GM10248 (cell line): Measurements from ENCODE around the gene TCEA3.

Experiments
- CTCF ChIA-PET: fragments of 300-600 bp; sonication (Branson Sonifier 250); formaldehyde crosslinking; extraction: SDS; loops from one replicate; lab custom pipeline; 2021; ENCODE audit warnings: antibody characterized with exemption; lab: Yijun Ruan, JAX
- POLR2A ChIA-PET: fragments of 350-650 bp; sonication (Branson Sonifier 250); formaldehyde crosslinking; extraction: SDS; loops from one replicate; lab custom pipeline; 2020; ENCODE audit warnings: antibody characterized with exemption; lab: Yijun Ruan, JAX
- DNase-seq: peaks from one replicate; pipeline ENCODE4 v3.0.0; 2012; ENCODE audit errors: extremely low spot score
- CTCF ChIP-seq: IDR thresholded peaks from 2 replicates; pipeline ENCODE4 v1.5.1; 2012; ENCODE audit warnings: mild to moderate bottlenecking, low read depth; ENCODE audit errors: extremely low read depth, missing control alignments, control extremely low read depth

The TCEA3 gene

GRCh38 chr1:23442751-23443150, 18.2 kb upstream of the TCEA3 start:
- CTCF ChIA-PET, result interaction anchor here (1.8 kb wide), 1 partner anchor 9 kb away, joined by 4 read pairs; no protein-coding TSS in a partner anchor
- no peak for TF ChIP-seq CTCF
- DNase-seq, result no peak
- POLR2A ChIA-PET, result no interaction called here

- no peak for TF ChIP-seq CTCF
- DNase-seq, result no peak
- CTCF ChIA-PET, result interaction anchor here (1.0 to 1.8 kb wide), 4 partner anchors 10 to 55 kb away, joined by 3 to 4 read pairs (median 3); no protein-coding TSS in a partner anchor
- POLR2A ChIA-PET, result no interaction called here
Observed at GRCh38 chr1:23441446-23442148, 17.0 kb upstream of the TCEA3 start.

- CTCF ChIA-PET, result no interaction called here
- no peak for DNase-seq
- POLR2A ChIA-PET, result no interaction called here
- no peak for TF ChIP-seq CTCF
Observed at GRCh38 chr1:23438545-23438944, 14.0 kb upstream of the TCEA3 start.

- no peak for DNase-seq
- ChIA-PET POLR2A (no interaction called here), CTCF (interaction anchor here (2.0 kb wide), 1 partner anchor 29 kb away, joined by 5 read pairs; no protein-coding TSS in a partner anchor)
- no peak for TF ChIP-seq CTCF
Observed at GRCh38 chr1:23437355-23437664, 12.8 kb upstream of the TCEA3 start.

- TF ChIP-seq CTCF, result no peak
- no peak for DNase-seq
- ChIA-PET POLR2A (no interaction called here), CTCF (interaction anchor here (2.0 kb wide), 1 partner anchor 30 kb away, joined by 5 read pairs; no protein-coding TSS in a partner anchor)
Observed at GRCh38 chr1:23436520-23437354, 12.2 kb upstream of the TCEA3 start.

GRCh38 chr1:23434260-23434775, 9.8 kb upstream of the TCEA3 start:
- POLR2A ChIA-PET, result no interaction called here
- TF ChIP-seq CTCF, result no peak
- no peak for DNase-seq
- CTCF ChIA-PET, result interaction anchor here (1.1 kb wide), 1 partner anchor 250 kb away, joined by 3 read pairs; no protein-coding TSS in a partner anchor
